SK-N-SH treated with all-trans-retinoic acid at 6 μM for 48 hours (cell line): ENCODE data around the gene UNC13B.

ENCODE experiments used
- ARNTL ChIP-seq: fragments of 450-650 bp; formaldehyde crosslinking; IDR thresholded peaks from 2 replicates; pipeline ENCODE4 v1.5.0; 2020; ENCODE audit warnings: low read depth, mild to moderate bottlenecking, moderate library complexity, borderline replicate concordance
- CSDC2 ChIP-seq: fragments of 250-450 bp; sonication (Bioruptor Pico); IDR thresholded peaks from 2 replicates; pipeline ENCODE4 v1.5.0; 2020; ENCODE audit warnings: mild to moderate bottlenecking, moderate library complexity
- GLIS3 ChIP-seq: fragments of 250-450 bp; sonication (Bioruptor Pico); IDR thresholded peaks from 2 replicates; pipeline ENCODE4 v1.5.0; 2020; ENCODE audit warnings: mild to moderate bottlenecking, moderate library complexity
- ISL1 ChIP-seq: fragments of 250-450 bp; sonication (Bioruptor Pico); IDR thresholded peaks from 2 replicates; pipeline ENCODE4 v2.1.2; 2022; ENCODE audit warnings: mild to moderate bottlenecking, moderate library complexity
- PPARA ChIP-seq: fragments of 250-450 bp; sonication (Bioruptor Pico); IDR thresholded peaks from 2 replicates; pipeline ENCODE4 v1.5.0; 2020; ENCODE audit warnings: mild to moderate bottlenecking, borderline replicate concordance
- RARB ChIP-seq: fragments of 250-450 bp; sonication (Bioruptor Pico); IDR thresholded peaks from 2 replicates; pipeline ENCODE4 v1.8.0; 2021; ENCODE audit warnings: mild to moderate bottlenecking, moderate library complexity
- SNAI2 ChIP-seq: fragments of 250-450 bp; sonication (Bioruptor Pico); IDR thresholded peaks from 2 replicates; pipeline ENCODE4 v1.5.0; 2020; ENCODE audit warnings: mild to moderate bottlenecking, moderate library complexity
- TCF4 ChIP-seq: fragments of 250-450 bp; sonication (Bioruptor Pico); IDR thresholded peaks from 2 replicates; pipeline ENCODE4 v1.8.0; 2021; ENCODE audit warnings: mild to moderate bottlenecking, moderate library complexity, borderline replicate concordance
- TOX ChIP-seq: fragments of 250-450 bp; sonication (Bioruptor Pico); IDR thresholded peaks from 2 replicates; pipeline ENCODE4 v1.8.0; 2021; ENCODE audit warnings: mild to moderate bottlenecking, moderate library complexity, borderline replicate concordance
- ZC3H10 ChIP-seq: fragments of 250-450 bp; sonication (Bioruptor Pico); IDR thresholded peaks from 2 replicates; pipeline ENCODE4 v1.5.1; 2021; ENCODE audit warnings: mild to moderate bottlenecking, moderate library complexity
- ZFP3 ChIP-seq: fragments of 250-450 bp; sonication (Bioruptor Pico); IDR thresholded peaks from 2 replicates; pipeline ENCODE4 v1.5.0; 2020; ENCODE audit warnings: mild to moderate bottlenecking, moderate library complexity
- ZFP30 ChIP-seq: fragments of 450-650 bp; formaldehyde crosslinking; IDR thresholded peaks from 2 replicates; pipeline ENCODE4 v1.5.0; 2022; ENCODE audit warnings: mild to moderate bottlenecking, moderate library complexity
- ZNF565 ChIP-seq: fragments of 450-650 bp; formaldehyde crosslinking; conservative IDR thresholded peaks from 2 replicates; pipeline ENCODE4 v1.5.0; 2020; ENCODE audit warnings: low read depth, mild to moderate bottlenecking, moderate library complexity
- TF ChIP-seq, protein P1 (sequence below): fragments of 250-450 bp; sonication (Bioruptor Pico); IDR thresholded peaks from 2 replicates; pipeline ENCODE4 v1.5.1; 2020; ENCODE audit warnings: low read depth, mild to moderate bottlenecking, moderate library complexity

DNA sequence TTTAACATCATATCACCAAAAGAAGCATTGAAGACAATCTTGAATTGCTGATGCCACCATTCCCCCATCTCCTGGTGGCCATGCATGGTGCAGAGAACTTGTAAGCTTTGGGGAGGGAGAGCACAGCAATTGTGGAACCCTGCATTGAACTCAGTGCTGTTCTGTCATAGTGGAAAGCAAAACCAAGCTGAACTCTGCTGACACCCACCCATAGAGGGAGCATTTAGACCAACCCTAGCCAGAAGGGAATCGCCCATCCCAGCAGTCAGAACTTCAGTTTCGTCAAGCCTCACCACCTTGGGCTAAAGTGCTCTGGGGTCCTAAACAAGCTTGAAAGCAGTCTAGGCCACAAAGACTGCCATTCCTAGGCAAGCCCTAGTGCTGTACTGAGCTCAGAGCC, 290.7 kb downstream of the UNC13B start:
- TF ChIP-seq TOX (CRISPR knock-in tag) (no peak), ZNF565 (CRISPR knock-in tag) (no peak), CSDC2 (CRISPR knock-in tag) (no peak), ISL1 (CRISPR knock-in tag) (no peak), ARNTL (CRISPR knock-in tag) (no peak), SNAI2 (CRISPR knock-in tag) (no peak), TCF4 (CRISPR knock-in tag) (no peak), ZFP30 (CRISPR knock-in tag) (no peak), ZFP3 (no peak), GLIS3 (CRISPR knock-in tag) (no peak), PPARA (CRISPR knock-in tag) (no peak), RARB (no peak), ZC3H10 (CRISPR knock-in tag) (no peak)
- TF ChIP-seq, protein P1, sequence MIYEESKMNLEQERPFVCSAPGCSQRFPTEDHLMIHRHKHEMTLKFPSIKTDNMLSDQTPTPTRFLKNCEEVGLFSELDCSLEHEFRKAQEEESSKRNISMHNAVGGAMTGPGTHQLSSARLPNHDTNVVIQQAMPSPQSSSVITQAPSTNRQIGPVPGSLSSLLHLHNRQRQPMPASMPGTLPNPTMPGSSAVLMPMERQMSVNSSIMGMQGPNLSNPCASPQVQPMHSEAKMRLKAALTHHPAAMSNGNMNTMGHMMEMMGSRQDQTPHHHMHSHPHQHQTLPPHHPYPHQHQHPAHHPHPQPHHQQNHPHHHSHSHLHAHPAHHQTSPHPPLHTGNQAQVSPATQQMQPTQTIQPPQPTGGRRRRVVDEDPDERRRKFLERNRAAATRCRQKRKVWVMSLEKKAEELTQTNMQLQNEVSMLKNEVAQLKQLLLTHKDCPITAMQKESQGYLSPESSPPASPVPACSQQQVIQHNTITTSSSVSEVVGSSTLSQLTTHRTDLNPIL (CRISPR knock-in tag) = no peak
